HG03520 (cell line): Measurements from ENCODE around the gene MAFB.
"Not testable (repeated sequence)": the region's sequence is repeated elsewhere in the genome, so short reads cannot be mapped to it uniquely, and the experiment has no call there.

Experiments used
- ATAC-seq: cut with Tn5 transposase; IDR thresholded peaks from one replicate; pipeline ENCODE4 v1.9.1; 2021; ENCODE audit warnings: mild to moderate bottlenecking, moderate library complexity; ENCODE audit not compliant: unreplicated experiment

MAFB gene

DNA sequence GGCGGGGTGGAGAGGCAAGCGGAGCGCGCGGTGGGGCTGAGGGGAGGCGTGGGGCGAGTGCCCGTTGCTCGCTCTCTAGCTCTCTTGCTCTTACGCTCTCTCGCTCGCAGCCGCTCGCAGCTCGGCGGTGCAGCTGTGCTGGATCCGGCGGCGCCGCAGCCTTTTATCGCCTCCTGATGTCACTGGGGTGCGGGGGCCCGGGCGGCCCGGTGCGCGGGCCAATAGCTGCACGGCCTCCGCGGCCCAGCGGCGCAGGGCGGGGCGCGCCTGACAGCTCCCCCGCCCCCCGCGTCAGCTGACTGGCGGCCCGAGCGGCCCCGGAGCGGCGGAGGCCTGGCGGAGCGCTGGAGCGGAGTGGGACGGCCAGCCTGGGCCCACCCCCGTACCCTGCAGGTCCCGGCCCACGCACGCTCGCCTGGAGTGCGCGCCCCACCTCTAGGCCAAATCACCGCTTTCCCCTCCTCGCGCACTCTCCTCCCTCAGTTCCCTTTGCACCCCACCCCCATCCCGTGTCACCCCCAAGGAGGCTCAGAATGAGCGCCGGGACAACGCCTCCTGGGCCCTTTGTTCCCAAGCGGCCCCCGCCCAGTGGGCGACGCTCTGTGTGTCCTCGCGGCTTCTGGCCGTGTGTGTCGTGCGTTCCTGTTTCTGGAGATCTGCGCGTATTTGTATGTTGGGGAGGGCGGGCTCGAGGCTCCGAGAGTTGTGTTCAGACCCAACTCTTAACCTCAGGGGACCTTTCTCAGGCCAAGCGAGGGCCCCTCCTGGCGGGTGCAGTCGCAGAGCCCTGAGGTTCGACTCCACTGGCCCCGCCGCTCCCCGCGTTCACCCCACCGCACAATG is at the start of gene MAFB:
MAFB (minus strand) TSS at position 137 of the 843 bp plus-strand sequence. CDS start 386 bp downstream, outside the sequence.
- ATAC-seq: peak; percentile 60

DNA sequence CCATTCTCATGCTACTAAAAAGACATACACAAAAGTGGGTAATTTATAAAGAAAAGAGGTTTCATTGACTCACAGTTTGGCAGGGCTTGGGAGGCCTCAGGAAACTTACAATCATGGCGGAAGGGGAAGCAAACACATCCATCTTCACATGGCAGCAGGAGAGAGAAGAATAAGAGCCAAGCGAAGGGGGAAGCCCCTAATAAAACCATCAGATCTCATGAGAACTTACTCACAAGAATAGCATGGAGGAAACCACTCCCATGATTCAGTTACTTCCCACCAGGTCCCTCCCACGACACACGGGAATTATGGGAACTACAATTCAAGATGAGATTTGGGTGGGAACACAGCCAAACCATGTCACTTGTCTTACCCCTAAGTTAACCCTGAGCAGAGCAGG is 47.4 kb upstream of the MAFB start:
- not testable (repeated sequence) for ATAC-seq

DNA sequence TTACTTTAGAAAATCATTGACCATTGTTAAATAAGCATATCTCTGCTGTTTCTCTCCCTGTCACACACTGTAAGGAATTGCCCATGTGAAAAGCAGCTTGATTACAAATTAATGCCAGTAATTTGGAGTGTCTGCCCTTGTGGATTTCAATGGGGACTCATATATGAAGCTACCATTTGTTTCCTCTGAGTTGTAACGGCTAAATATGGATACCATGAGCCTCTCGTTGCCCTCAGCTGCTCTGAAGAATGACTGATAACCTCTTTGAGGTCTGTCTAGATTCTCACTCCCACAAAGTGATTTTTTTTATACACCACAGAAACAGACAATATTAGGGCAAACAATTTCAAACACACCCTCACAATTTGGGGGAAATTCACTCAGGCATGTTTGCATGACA is 40.0 kb upstream of the MAFB start:
- ATAC-seq: no peak

DNA sequence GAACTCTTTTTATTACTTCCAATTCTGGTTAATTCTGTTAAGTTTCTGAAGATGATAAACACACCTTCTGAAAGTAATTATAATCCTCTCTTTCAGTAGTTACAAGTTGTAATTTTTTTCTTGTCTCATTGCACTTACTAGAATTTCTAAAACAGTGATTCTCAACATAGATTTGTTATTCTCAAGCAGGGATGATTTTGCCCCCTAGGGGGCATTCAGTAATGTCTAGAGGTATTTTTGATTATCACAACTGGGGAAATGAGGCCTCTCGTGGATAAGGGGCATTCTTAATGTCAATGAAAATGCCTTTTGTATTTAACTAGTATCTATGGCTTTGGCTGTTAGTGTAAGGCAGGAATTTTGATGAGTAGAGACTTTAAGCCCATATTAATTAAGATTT is 39.4 kb upstream of the MAFB start:
- ATAC-seq: no peak

DNA sequence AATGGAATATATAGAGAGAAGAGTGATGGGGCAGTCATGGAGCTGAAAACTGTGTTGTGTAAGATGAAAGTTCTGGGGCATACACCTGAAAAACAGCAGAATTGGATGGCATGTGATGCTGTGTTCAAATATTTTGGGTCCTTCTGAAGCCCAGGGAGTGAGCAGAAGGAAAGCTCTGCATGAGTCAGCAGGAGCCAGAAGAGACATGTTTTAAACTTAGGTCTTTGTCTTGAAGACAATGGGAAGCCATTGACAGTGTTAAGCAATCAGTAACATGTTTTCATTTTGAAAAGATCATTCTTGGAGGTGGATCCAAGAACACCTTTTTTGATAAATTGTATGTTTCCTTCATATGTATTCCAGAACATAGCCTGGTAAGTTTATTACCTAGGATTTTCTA is 38.9 kb upstream of the MAFB start:
- ATAC-seq: no peak

DNA sequence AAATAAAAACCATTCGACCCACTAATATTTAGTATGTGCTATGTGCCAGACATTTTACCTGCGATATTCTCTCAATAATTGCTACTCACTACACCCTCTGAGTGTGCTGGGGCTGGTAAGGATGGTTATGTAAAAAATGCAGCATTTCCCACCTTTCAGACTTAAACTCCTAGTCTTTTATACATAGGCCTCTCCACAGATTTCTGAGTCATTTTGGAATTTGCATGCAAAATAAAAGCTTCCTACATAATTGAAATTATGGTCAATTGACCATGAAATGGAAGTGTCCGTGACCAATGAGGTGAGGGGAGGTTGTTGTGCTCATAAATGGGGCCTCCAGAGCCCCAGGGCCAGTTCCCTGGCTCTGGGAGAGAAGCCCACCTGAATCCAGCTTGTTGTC is 37.7 kb upstream of the MAFB start:
- no peak for ATAC-seq

DNA sequence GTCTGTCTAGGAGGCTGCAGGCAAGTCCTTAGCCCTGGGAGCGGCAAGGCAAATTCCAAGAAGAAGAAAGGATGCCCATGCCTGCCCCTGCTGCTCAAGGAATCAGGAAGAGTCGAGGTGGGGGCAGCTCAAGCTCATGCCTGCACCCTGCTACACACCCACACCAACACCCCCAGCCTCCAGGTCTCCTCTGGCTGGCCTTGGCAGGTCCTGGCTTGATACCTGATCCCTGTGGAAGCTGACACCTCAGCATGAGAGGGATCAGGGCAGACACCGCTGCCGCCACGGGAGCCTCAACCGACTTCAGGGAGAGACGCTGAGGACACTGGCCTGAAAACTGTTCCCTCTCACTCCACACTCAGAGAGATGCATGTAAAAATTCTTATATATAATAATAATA is 35.5 kb upstream of the MAFB start:
- ATAC-seq: no peak

DNA sequence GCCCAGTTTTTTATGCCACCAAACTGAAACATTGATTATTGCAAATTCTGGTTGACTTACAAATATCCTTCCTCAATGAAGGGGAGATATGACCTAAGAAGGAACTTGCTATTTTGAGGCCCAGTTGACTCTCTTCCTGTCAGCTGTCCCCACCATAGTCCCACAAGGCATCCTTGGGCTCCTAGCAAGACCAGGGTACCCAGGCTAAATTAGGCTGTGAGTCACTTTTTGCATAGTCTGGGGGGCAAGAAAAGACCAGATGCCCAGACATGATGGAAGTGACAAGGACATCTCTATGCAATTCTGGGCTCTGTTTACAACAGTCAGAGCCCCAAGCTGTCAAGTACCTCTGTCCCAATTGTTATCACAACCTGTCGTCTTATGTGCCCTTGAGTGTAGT is 31.8 kb upstream of the MAFB start:
- ATAC-seq: no peak

DNA sequence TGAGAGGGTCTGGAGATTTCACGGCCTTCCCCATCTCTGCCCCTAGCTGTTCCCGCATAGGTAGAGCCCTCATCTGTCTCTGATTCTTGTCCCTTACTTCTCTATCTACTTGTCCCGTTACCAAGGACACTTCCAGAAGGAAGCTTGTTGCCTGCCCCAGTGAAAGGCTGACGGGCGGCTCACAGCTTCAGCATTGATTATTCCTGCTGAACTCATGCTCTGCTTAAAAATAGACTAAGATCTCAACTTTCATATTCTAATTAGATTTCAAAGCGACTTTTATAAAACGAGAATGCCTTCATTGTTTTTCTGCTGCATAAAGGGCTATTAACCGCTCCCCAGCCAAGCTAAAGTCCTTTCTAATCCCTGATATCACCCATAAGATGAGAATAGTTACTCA is 31.1 kb upstream of the MAFB start:
- ATAC-seq: no peak

DNA sequence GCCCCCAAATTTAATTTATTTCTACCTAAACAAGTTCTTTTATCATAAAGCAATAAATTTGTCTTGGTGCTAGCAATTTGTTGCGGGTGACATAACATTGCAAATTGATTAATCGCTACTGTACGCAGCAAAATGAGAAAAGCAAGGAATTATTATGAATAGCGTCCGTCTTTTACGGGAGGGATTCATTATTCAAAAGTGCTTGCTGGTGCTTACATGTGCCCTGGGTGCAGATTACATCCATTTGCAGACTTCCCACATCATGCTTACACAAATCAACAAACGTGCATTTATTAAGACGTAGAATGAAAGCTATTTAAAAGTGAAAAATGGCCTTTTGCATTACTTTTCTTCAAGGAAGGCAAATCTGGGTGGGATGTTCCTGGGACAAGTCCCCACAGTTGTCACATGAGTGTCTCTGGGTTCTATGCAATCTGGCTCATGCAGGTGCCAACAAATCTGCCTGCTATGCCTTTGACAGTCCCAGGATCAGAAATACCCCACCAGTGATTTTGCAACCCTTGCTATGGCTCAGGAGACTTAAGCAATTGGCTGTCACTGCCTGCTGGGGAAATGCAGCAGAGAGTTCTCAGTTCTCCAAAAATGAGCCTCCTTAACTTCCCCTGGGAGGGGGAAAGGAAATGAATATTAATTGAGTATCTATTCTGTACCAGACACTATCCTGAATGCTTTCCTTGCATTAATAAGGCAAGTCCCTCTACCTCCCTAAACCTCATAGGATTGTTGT is 30.1 kb upstream of the MAFB start:
- no peak for ATAC-seq

DNA sequence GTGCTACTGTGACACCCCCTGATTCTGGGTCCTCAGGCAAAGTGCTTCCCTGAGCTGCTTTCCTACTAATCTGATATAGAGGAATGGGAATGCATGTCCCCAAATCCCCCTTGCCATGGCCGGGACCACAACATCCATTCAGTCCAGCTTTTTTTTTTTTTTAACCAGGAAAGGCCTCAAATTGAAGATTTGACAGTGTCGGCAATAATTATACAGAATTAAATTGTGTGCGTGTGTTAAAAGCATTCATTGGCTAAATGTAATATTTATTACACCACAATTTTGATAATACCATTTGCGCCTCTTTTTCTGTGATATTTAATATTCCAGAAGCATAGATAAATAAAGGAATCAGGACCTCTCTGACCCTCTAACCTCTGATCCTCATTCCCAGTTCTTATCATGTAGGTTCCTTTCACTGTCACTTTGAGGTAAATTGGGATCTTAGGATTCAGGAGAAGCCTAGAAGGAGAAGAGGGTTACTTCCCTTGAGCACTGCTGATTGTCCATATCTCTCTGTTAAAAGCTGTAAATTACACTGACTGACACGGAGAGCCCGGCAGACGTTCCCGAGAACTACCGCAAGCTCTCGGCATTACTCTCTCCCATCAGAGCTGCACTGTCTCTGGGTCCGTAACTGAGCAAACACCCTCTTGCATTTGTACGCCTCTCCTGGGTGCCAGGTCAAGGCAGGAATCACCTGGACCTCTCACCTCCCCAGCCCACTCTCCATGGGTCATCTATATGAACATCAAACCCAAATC is 29.4 kb upstream of the MAFB start:
- ATAC-seq: no peak

DNA sequence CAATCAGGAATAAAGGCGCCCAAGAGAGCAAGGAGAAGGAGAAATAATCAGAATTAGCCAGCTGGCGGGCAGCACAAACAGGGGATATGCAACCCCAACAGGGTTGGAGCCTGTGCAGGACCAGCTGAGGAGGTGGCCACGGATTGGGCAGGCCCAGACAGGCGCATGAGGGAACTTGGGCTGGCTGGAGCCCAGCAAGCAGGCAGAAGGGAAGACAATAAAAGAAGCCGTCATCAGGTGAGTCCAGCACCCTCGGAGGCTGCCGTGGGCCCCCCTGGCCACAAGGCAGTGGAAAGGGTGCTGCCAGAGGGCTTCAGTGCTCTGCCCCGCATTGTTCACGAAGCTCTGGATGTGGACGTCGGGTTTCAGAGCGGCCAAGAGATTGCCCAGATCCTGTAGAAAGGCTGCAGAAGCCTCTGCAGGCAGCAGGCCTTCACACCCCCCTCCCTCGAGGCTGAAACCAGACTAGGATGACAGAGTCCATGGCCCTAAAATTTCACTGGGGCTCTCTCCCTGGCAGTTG is 28.4 kb upstream of the MAFB start:
- no peak for ATAC-seq

DNA sequence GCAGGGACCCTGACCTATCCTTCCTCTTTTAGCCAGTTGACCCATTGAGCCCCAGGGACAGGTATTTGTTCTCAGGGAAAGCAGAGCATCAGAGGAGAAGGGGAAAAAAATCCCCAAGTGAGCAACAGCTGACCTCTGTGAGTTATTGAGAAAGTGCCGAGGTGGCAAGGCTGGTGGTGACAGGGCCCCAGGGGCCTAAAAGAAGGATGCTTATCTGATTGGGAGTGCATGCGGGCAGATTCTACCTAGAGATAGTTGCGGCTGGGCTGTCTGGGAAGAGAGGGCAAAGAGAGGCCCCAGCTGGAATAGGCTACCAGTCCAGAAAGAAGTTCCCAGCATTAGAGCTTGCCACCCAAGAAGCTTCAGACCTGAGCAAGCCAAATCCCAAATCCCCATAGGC is 26.5 kb upstream of the MAFB start:
- no peak for ATAC-seq

DNA sequence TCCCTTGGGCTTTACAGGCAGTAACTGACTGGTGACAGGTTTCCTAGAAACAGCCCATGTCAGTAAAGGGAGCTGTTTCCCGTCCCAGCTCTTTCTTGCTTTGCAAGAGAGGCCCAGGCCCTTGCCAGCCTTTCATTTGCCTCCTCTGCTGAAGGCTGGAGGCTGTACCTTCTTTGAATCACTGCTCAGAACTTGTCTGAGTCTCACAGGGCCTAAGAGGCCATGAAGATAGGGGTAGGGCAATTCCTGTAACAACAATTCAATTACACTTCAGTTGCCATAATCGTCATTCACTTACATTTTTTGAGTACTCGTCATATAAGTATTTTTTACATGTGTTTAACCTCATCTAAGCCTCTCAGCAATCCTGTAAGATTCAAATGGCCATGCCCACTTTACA is 25.9 kb upstream of the MAFB start:
- no peak for ATAC-seq

DNA sequence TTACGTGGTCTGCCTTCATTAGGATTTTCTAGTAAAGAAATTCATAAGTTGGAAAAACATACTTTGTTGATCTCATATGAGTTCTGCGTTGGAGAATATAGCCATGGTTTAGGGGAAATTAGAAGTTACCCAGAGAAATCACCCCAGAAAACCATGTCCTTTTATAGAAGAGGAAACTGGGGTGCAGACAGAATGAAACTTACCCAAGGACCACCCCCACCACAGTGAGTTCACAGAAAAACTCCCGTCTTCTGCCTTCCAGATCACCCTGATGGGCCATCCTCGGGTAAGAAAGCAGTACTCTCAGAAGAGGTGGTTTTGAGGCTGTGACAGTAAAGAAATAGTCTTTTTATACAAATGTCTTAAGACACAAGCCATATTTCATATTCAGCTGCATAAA is 25.1 kb upstream of the MAFB start:
- ATAC-seq: no peak

DNA sequence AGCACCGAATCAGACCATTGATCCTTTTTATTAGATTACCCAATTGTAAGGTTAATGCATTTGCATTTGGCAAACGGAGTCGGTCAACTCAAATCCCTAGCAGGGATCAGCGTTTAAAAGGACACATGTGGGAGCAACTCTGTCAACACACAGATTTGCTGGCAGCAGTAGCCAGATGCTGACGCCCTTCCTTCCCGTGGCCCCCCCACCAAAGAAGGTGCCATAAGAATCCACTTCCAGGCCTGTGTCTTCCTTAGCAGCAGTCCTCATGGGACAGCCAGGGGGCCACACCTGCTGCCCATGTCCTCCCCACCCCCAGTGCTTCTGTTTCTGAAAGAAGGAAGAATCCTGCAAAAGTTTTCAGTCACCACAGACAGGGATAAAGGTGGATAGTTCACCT is 24.5 kb upstream of the MAFB start:
- ATAC-seq: no peak

DNA sequence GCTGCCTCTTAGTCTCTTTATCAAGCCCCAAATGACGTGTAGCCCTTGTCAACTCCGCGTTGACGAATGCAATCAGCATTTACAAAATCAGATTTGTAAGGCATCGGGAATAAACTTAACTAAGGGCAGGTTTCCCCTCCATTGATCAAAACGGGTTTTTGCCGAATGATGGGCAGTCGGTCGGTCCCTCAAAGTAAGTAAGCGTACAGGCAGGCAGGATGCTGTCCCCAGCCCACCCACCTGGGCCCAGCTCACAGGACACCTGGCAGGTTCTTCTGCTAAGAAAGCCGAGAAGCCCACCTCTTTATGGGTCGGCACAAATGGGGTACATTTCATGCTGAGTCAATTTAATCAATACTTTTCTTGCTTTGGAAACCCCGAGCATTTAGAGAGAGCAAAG is 22.0 kb upstream of the MAFB start:
- no peak for ATAC-seq

DNA sequence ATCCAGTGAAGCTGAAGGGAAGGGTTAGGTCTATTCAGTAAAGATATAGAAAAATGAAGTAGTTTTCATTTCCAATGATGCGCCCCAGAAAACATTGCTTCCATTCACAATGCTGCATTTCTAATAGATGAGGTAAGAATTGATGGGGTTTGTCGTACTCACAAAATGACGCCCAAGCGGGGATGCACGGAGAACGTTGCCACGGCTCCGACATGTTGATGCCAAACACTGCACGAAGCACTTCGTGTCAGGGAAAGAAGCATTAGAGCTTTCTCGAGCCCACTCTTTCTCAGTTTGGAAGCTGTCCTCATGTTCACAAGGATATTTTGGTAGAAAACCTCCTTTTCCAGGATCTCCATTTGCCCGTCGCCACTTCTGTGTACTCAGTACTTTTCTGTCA is 21.6 kb upstream of the MAFB start:
- ATAC-seq: no peak

DNA sequence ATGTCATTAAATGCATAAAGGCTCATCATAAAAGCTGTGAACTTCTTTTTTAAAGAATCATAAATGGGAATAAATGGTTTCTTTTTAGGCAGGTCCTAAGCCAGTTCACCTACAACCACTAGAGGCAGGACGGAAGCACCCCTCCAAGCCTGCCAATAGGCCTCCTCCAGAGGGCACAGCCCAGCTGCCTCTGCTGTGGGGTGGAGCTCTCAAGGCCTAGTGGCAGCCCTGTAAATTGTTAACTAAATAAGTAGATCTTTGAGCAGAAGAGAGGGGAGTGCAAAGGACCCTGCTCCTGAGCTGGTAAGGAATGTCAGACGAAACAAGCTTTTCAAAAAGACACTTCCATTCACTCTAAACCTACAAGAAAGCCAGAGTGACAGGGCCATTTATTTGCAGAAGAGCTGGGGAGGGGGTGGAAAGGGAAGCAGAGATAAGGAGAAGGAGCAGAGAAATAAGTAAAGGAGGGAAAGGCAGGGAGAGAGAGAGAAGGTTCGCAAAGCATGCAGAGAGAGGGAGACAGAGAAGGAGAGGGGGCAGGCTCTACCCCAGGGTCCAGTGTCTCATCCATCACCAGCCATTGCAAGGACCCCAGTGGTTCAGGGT is 18.0 kb upstream of the MAFB start:
- peak; percentile 48 for ATAC-seq

DNA sequence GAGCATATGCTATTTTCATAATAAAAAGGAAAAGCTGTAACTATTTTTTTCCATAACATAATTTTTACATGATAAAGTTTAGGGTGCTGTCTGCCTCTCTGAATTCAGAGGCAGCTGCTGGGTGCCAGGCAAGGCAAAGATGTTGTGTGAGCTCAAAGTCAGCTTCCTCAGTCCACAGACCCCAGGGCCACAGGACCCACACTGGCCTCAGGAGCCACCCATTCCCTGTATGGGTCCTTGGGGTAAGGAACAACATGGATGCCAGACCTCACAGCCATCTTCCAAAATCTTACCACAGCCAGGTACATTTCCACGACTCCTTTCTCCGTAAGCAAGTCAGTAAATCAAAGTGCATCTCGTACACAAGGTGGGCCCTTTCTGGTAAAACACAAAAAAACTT is 16.4 kb upstream of the MAFB start:
- no peak for ATAC-seq

DNA sequence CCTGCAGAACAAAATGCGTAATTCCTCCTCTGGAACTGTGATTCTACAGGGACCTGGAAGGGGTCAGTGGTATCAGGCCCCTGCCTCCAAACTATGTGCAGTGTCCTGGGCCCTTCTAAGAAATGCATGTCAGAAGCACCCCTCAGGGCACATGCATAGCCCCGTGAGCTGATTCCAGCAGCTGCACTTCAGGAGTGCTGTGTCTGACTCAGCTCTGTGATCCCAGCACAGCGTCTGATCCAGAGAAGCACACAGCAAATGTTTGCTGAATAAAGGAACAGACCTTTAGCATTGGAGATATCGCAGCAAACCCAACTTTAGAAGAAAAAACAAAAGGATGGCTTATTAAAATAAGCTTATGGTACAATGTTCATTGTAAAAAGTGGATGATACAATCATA is 15.8 kb upstream of the MAFB start:
- ATAC-seq: no peak
